ENCODE results near the gene NAV2.

DNA sequence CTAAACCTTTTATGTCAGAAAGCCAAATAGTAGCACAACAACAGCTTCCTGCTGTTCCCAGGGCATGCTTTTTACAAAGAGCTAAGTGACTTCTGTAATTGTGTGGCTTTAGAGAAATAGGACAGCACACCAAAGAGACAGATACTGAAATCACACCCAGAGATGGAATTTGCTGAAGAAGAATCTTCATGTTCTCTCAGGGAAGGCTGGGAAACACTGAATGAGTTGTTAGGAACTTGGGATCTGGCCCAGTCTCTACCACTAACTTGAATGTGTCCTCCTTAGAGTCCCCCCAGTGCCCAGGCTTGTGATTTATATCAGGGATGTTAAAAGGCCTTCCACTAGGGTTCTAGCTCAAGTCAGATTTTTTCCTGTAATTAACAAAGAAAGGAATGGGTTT lies 272.5 kb downstream of the NAV2 start:
- TF ChIP-seq, protein P1, sequence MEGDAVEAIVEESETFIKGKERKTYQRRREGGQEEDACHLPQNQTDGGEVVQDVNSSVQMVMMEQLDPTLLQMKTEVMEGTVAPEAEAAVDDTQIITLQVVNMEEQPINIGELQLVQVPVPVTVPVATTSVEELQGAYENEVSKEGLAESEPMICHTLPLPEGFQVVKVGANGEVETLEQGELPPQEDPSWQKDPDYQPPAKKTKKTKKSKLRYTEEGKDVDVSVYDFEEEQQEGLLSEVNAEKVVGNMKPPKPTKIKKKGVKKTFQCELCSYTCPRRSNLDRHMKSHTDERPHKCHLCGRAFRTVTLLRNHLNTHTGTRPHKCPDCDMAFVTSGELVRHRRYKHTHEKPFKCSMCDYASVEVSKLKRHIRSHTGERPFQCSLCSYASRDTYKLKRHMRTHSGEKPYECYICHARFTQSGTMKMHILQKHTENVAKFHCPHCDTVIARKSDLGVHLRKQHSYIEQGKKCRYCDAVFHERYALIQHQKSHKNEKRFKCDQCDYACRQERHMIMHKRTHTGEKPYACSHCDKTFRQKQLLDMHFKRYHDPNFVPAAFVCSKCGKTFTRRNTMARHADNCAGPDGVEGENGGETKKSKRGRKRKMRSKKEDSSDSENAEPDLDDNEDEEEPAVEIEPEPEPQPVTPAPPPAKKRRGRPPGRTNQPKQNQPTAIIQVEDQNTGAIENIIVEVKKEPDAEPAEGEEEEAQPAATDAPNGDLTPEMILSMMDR (IDR thresholded peaks at IDR 0.05) = no peak
- no peak for TF ChIP-seq EP300 (IDR thresholded peaks at IDR 0.05)
